Stomach (tissue), 9 donors: Measurements from ENCODE around the gene STIM2. TPM values are rescaled to one million over a fixed set of nuclear protein-coding genes. Genes with fewer than 3 reads are reported as not detected.

Source experiments
- DNase-seq, 2 donors: peaks; one replicate each; pipeline versions ENCODE4 v3.0.0 to v3.0.0-alpha.2; 2013 to 2019
- H3K27ac ChIP-seq, 5 donors: fragments of 200-600 bp in 4 of 5; sonication (generic) in 4 of 5; one replicate each; pipeline ENCODE4 v1.5.1; 2013 to 2019; ENCODE audit warnings: mild to moderate bottlenecking in 1 of 5, moderate library complexity in 1 of 5
- H3K27me3 ChIP-seq, 3 donors: fragments of 200-600 bp; sonication (generic); one replicate each; pipeline ENCODE4 v1.5.1; 2017 to 2019; ENCODE audit warnings: mixed run types in 1 of 3
- H3K36me3 ChIP-seq, 4 donors: fragments of 200-600 bp; sonication (generic); 1 replicate in 3 of 4; 2 replicates in 1 of 4; pipeline ENCODE4 v1.5.1; 2016 to 2019
- H3K4me1 ChIP-seq, 4 donors: fragments of 200-600 bp; sonication (generic); one replicate each; pipeline ENCODE4 v1.5.1; 2016 to 2019
- H3K4me3 ChIP-seq, 4 donors: fragments of 200-600 bp; sonication (generic) in 3 of 4; one replicate each; pipeline ENCODE4 v1.5.1; 2016 to 2019; ENCODE audit warnings: mild to moderate bottlenecking in 1 of 4
- H3K9me3 ChIP-seq, 4 donors: fragments of 200-600 bp; sonication (generic); one replicate each; pipeline ENCODE4 v1.5.1; 2016 to 2019
- EP300 ChIP-seq: sonication (generic); formaldehyde crosslinking; IDR thresholded peaks from one replicate; pipeline ENCODE4 v1.6.1; 2017; ENCODE audit warnings: antibody characterized with exemption
- POLR2A ChIP-seq, 4 donors: fragments of 450-650 bp; IDR thresholded peaks; one replicate each; pipeline ENCODE4 v1.6.1; 2016; ENCODE audit warnings: antibody characterized with exemption in 4 of 4, control low read depth in 2 of 4, mild to moderate bottlenecking in 1 of 4, moderate library complexity in 1 of 4
- POLR2AphosphoS5 ChIP-seq, 3 donors: sonication (generic); formaldehyde crosslinking; IDR thresholded peaks; one replicate each; pipeline ENCODE4 v1.6.1; 2016; ENCODE audit warnings: antibody characterized with exemption in 3 of 3
- WGBS, 5 donors: extraction: QIAGEN DNeasy Blood & Tissue Kit in 3 of 5; methylation state at CpG; one replicate each; pipeline versions ENCODE4 v1.1.5 to v1.1.7; 2013 to 2018; 5-methylcytosine and 5-hydroxymethylcytosine counted together
- intact Hi-C: fragments of 100-400 bp; cut with DNase I; formaldehyde crosslinking; loops from one replicate; pipeline ENCODE4 v1.15.1; 2023; ENCODE audit warnings: low total_unique reads
- polyA plus RNA-seq, 3 donors: library from polyadenylated mRNA; stranded (reverse); fragments of 200-250 nt; gene quantifications; one replicate each; pipeline ENCODE4 v1.2.3, GENCODE V29; 2013
- total RNA-seq, 5 donors: library from RNA; depleted of rRNA; stranded (reverse); fragments of >200 nt; gene quantifications; one replicate each; pipeline versions ENCODE4 v1.1.0 to v1.2.3, GENCODE V29; 2014 to 2016
- TF ChIP-seq, protein P1 (sequence below), 7 experiments: fragments of 450-650 bp in 4 of 7; fragments of 200-600 bp in 3 of 7; sonication (generic) in 3 of 7; IDR thresholded peaks; one replicate each; pipeline ENCODE4 v1.5.1; 2016 to 2019; ENCODE audit warnings: antibody characterized with exemption in 7 of 7, control low read depth in 2 of 7, mild to moderate bottlenecking in 1 of 7
- donor health status: healthy with polysubstance abuse.
- donor health status: Bipolar disorder and iron deficiency.
- donor health status: healthy.

The STIM2 gene
- total and polyA plus RNA-seq, 8 donors: 4.4 to 32.7 (median 21.7) TPM

DNA sequence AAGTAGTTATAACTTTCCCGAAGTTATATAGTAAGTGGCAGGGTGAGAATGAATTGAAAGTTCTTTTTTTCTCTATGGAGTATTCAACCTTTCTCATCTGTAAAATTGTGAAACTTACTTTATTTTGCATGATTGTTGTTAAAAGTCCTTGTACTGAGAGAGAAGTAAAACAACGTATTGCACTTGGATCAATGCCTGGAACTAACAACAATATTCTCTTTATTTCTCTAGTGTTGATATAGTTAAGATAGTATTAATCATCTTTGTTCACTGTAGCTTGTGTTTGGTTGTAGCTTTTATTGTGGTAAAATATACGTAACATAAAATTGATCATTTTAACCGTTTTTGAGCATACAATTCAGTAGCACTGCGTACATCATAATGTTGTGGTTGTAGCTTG lies 48.7 kb downstream of the STIM2 start:
- intact Hi-C loops: no loop called here
- 53 to 62% (median 59%) methylated on average over 5 of the region's 5 CpGs for WGBS, 5 donors
- H3K27me3 ChIP-seq: no peaks in the 10 kb centered on the region
- no peaks in the 10 kb centered on the region for H3K9me3 ChIP-seq
- H3K36me3 ChIP-seq: no peaks in the 10 kb centered on the region
- H3K4me1 ChIP-seq: peaks cover 6 to 42% (median 23%) of the 10 kb centered on the region in 4 donors
- H3K4me3 ChIP-seq: no peak overlapping the region
- H3K27ac ChIP-seq: no peak overlapping the region
- TF ChIP-seq POLR2A (IDR thresholded peaks at IDR 0.05) (no peak), EP300 (no peak), POLR2AphosphoS5 (IDR thresholded peaks at IDR 0.05) (no peak)
- TF ChIP-seq, protein P1, sequence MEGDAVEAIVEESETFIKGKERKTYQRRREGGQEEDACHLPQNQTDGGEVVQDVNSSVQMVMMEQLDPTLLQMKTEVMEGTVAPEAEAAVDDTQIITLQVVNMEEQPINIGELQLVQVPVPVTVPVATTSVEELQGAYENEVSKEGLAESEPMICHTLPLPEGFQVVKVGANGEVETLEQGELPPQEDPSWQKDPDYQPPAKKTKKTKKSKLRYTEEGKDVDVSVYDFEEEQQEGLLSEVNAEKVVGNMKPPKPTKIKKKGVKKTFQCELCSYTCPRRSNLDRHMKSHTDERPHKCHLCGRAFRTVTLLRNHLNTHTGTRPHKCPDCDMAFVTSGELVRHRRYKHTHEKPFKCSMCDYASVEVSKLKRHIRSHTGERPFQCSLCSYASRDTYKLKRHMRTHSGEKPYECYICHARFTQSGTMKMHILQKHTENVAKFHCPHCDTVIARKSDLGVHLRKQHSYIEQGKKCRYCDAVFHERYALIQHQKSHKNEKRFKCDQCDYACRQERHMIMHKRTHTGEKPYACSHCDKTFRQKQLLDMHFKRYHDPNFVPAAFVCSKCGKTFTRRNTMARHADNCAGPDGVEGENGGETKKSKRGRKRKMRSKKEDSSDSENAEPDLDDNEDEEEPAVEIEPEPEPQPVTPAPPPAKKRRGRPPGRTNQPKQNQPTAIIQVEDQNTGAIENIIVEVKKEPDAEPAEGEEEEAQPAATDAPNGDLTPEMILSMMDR (IDR thresholded peaks at IDR 0.05): no peak
- DNase-seq: no peak

DNA sequence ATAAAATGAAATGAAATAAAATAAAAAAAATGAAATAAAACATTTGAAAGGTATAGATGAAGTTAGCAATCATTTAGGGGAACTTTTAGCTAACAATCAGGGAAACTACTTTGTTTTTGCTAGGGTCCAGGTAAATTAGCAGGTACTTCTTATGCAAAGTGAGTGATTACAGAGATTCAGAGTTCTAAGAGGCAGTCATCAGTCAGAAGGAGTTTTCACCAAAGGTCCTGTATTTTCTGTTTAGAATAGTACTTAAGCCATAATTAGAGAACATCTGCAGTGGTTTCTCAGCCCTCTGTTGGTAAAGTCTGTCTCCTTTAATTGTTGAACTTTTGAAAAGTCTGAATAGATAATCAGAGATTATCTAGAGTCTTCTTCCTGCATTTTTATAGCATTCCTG lies 50.6 kb downstream of the STIM2 start:
- no peak overlapping the region for H3K27ac ChIP-seq
- TF ChIP-seq POLR2AphosphoS5 (IDR thresholded peaks at IDR 0.05): no peak
- TF ChIP-seq, protein P1 (IDR thresholded peaks at IDR 0.05): no peak
- TF ChIP-seq POLR2A (IDR thresholded peaks at IDR 0.05): no peak
- TF ChIP-seq EP300: no peak

DNA sequence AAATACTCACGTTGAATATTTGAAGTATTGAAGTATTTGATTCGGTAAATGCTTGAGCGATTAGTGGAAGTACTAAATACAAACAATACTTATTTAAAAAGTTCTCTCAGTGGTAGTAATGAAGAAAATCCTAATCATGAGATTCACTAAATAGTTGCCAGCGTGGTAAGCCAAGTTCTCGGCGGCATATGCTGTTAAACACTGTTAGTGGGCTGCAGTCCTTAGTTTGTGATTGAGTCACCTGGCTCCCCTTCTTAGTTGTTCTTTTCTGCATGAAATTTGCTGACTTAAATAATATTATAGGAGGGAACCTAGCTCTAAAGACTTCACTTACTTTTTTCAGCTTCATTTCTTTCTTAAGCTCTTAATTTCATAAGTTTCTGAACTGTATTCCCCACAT lies 51.4 kb downstream of the STIM2 start:
- TF ChIP-seq POLR2AphosphoS5 (IDR thresholded peaks at IDR 0.05): no peak
- TF ChIP-seq EP300: no peak
- TF ChIP-seq POLR2A (IDR thresholded peaks at IDR 0.05): no peak
- TF ChIP-seq, protein P1 (IDR thresholded peaks at IDR 0.05): no peak
- Histone ChIP-seq H3K9me3 (no peaks in the 10 kb centered on the region), H3K4me1 (peaks cover 6 to 44% (median 22%) of the 10 kb centered on the region in 4 donors), H3K27me3 (no peaks in the 10 kb centered on the region), H3K27ac (no peak overlapping the region), H3K4me3 (no peak overlapping the region), H3K36me3 (no peaks in the 10 kb centered on the region)
- intact Hi-C loops: no loop called here
- 85 to 92% (median 90%) methylated on average over 6 of the region's 6 CpGs for WGBS, 5 donors
- no peak for DNase-seq

More for the DNA sequence above, 50.6 kb downstream of the STIM2 start:
- Histone ChIP-seq H3K4me3 (no peak overlapping the region), H3K9me3 (no peaks in the 10 kb centered on the region), H3K27me3 (no peaks in the 10 kb centered on the region), H3K36me3 (no peaks in the 10 kb centered on the region), H3K4me1 (peaks cover 6 to 42% (median 21%) of the 10 kb centered on the region in 4 donors)
- intact Hi-C loops: no loop called here
- no peak for DNase-seq

DNA sequence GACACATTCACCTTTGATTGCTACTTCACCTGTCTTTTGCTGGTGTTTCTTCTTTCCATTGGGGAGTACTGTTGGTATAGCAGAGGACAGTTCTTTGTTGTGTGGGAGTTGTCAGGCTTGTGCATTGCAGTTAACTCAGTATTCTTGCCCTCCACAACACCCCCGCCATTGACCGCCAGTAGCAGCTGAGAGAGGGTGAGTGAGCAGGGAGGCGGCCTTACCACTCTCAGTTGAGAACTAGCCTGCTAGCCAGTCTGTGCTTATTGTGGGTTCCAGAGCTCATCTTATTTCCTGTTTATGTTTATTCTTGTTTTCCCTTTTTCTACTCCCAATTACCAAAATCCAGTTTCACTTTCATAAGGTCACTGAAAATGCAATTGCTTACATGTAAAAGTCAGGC lies 52.2 kb downstream of the STIM2 start:
- intact Hi-C loops: no loop called here
- Histone ChIP-seq H3K27me3 (no peaks in the 10 kb centered on the region), H3K9me3 (no peaks in the 10 kb centered on the region), H3K27ac (peak overlapping the region in 1 of 5 donors; percentile 11), H3K4me1 (peaks cover 6 to 37% (median 20%) of the 10 kb centered on the region in 4 donors), H3K36me3 (no peaks in the 10 kb centered on the region), H3K4me3 (no peak overlapping the region)
- WGBS, 5 donors: 52 to 77% (median 62%) methylated on average over 3 of the region's 3 CpGs
- DNase-seq: peak in 1 of 2 donors; percentile 10
- TF ChIP-seq POLR2AphosphoS5 (IDR thresholded peaks at IDR 0.05): no peak
- TF ChIP-seq POLR2A (IDR thresholded peaks at IDR 0.05): no peak
- TF ChIP-seq, protein P1 (IDR thresholded peaks at IDR 0.05): no peak
- no peak for TF ChIP-seq EP300
